Astrocyte (in vitro differentiated cells and primary cell): ENCODE measurements around the gene AATF. TPM values are rescaled to one million over a fixed set of nuclear protein-coding genes. Genes with fewer than 3 reads are reported as not detected.

ENCODE experiments used
- DNase-seq: peaks from one replicate; pipeline ENCODE4 v3.0.0-alpha.2; 2010; ENCODE audit warnings: low read depth
- FAIRE-seq: peaks from 2 replicates; lab custom pipeline; 2011; peaks lifted over from hg19 to GRCh38; lab: Jason Lieb, UNC
- H2AFZ ChIP-seq: 2 replicates; pipeline ENCODE4 v1.6.0; 2012; ENCODE audit warnings: low read depth, low read length, inconsistent platforms
- H3K27ac ChIP-seq: 2 replicates; pipeline ENCODE4 v1.5.1; 2011; ENCODE audit warnings: low read depth, low read length, inconsistent platforms
- H3K27me3 ChIP-seq: 2 replicates; pipeline ENCODE4 v1.6.0; 2011; ENCODE audit warnings: low read length, inconsistent platforms; ENCODE audit not compliant: insufficient read depth
- H3K36me3 ChIP-seq: 2 replicates; pipeline ENCODE4 v1.5.1; 2011; ENCODE audit warnings: low read length, inconsistent platforms; ENCODE audit not compliant: insufficient read depth
- H3K4me1 ChIP-seq: 2 replicates; pipeline ENCODE4 v1.5.1; 2011; ENCODE audit warnings: low read length, inconsistent platforms; ENCODE audit not compliant: insufficient read depth
- H3K4me2 ChIP-seq: 2 replicates; pipeline ENCODE4 v1.6.0; 2012; ENCODE audit warnings: low read length, inconsistent platforms
- H3K4me3 ChIP-seq: 2 replicates; pipeline ENCODE4 v1.5.1; 2011; ENCODE audit warnings: low read depth, mild to moderate bottlenecking, low read length, inconsistent platforms; ENCODE audit not compliant: insufficient read depth
- H3K79me2 ChIP-seq: 2 replicates; pipeline ENCODE4 v1.6.0; 2012; ENCODE audit warnings: mild to moderate bottlenecking, low read length, inconsistent platforms; ENCODE audit not compliant: insufficient read depth
- H3K9ac ChIP-seq: 2 replicates; pipeline ENCODE4 v1.6.0; 2012; ENCODE audit warnings: mild to moderate bottlenecking, low read length, inconsistent platforms
- H3K9me3 ChIP-seq: 2 replicates; pipeline ENCODE4 v1.5.1; 2012; ENCODE audit warnings: low read depth, mild to moderate bottlenecking, low read length, inconsistent platforms; ENCODE audit not compliant: insufficient read depth
- H4K20me1 ChIP-seq: 2 replicates; pipeline ENCODE4 v1.6.0; 2012; ENCODE audit warnings: low read length, inconsistent platforms; ENCODE audit not compliant: insufficient read depth
- H3K27ac Mint-ChIP-seq: one replicate; pipeline ENCODE4 v1.8.0; 2021; ENCODE audit warnings: mild to moderate bottlenecking, mixed read lengths; ENCODE audit not compliant: unreplicated experiment
- H3K27me3 Mint-ChIP-seq: one replicate; pipeline ENCODE4 v1.8.0; 2021; ENCODE audit warnings: low read depth, mixed read lengths; ENCODE audit not compliant: unreplicated experiment
- H3K36me3 Mint-ChIP-seq: one replicate; pipeline ENCODE4 v1.8.0; 2021; ENCODE audit warnings: low read depth, mixed read lengths; ENCODE audit not compliant: unreplicated experiment
- H3K4me1 Mint-ChIP-seq: one replicate; pipeline ENCODE4 v1.8.0; 2021; ENCODE audit warnings: low read depth, mixed read lengths; ENCODE audit not compliant: unreplicated experiment
- H3K4me3 Mint-ChIP-seq: one replicate; pipeline ENCODE4 v1.8.0; 2021; ENCODE audit warnings: mild to moderate bottlenecking, moderate library complexity, mixed read lengths; ENCODE audit not compliant: unreplicated experiment
- H3K9me3 Mint-ChIP-seq: one replicate; pipeline ENCODE4 v1.8.0; 2021; ENCODE audit warnings: mild to moderate bottlenecking, mixed read lengths; ENCODE audit not compliant: unreplicated experiment
- EZH2 ChIP-seq: IDR thresholded peaks from 2 replicates; pipeline ENCODE4 v1.6.1; 2012; ENCODE audit warnings: mild to moderate bottlenecking, low read length, inconsistent platforms; ENCODE audit not compliant: insufficient read depth
- total RNA-seq: library from RNA; stranded (reverse); gene quantifications from 2 replicates; pipeline ENCODE4 v1.2.1, GENCODE V29; 2021
- TF ChIP-seq, protein P1 (sequence below): IDR thresholded peaks from 2 replicates; pipeline ENCODE4 v1.5.1; 2011; ENCODE audit warnings: low read depth, mild to moderate bottlenecking, inconsistent platforms, low read length, moderate library complexity; ENCODE audit not compliant: insufficient read depth

The AATF gene
- total RNA-seq, 1 donor from 2014 or later: 47.1 TPM

DNA sequence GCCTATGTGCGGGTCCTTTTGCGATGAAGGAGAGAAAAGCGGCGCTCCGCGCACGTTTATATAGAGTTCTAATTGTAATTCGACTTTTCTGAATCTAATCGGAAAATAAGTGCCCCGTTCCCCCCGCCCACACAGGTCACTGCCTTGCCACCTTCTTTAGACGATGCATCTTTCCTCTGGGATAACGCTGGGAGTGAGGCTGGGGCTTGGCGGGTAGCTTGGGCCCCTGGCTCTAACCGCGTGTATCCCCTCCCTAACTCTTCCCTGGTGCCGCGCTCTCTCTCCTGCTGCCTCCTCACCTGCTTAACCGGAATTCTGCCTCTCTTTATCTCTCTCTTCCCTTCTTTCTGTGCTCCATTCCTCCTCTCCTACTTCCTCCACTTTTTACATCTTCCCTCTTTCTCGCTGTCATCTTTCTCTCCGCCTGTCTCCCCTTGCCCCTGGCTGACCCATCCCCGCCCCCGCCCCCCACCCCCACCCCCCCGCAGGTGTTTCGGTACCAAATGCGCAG lies 8.9 kb upstream of the AATF start:
- peak overlapping the region; percentile 85 for H3K4me3 Mint-ChIP-seq
- peaks cover 22% of the 10 kb centered on the region for H3K9me3 Mint-ChIP-seq
- TF ChIP-seq, protein P1, sequence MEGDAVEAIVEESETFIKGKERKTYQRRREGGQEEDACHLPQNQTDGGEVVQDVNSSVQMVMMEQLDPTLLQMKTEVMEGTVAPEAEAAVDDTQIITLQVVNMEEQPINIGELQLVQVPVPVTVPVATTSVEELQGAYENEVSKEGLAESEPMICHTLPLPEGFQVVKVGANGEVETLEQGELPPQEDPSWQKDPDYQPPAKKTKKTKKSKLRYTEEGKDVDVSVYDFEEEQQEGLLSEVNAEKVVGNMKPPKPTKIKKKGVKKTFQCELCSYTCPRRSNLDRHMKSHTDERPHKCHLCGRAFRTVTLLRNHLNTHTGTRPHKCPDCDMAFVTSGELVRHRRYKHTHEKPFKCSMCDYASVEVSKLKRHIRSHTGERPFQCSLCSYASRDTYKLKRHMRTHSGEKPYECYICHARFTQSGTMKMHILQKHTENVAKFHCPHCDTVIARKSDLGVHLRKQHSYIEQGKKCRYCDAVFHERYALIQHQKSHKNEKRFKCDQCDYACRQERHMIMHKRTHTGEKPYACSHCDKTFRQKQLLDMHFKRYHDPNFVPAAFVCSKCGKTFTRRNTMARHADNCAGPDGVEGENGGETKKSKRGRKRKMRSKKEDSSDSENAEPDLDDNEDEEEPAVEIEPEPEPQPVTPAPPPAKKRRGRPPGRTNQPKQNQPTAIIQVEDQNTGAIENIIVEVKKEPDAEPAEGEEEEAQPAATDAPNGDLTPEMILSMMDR: no peak
- TF ChIP-seq EZH2: no peak
- peaks cover 55% of the 10 kb centered on the region for H3K27me3 Mint-ChIP-seq
- H3K27ac Mint-ChIP-seq: peak overlapping the region; percentile 26
- H3K36me3 Mint-ChIP-seq: peaks cover 16% of the 10 kb centered on the region
- no peak overlapping the region for H3K9ac ChIP-seq
- FAIRE-seq (no peak), DNase-seq (no peak)
- no peak overlapping the region for H3K4me3 ChIP-seq
- H3K36me3 ChIP-seq: no peaks in the 10 kb centered on the region
- peaks cover 27% of the 10 kb centered on the region for H4K20me1 ChIP-seq
- H3K79me2 ChIP-seq: no peaks in the 10 kb centered on the region
- no peak overlapping the region for H2AFZ ChIP-seq
- peaks cover 97% of the 10 kb centered on the region for H3K27me3 ChIP-seq
- H3K4me1 Mint-ChIP-seq: peaks cover 5% of the 10 kb centered on the region
- no peak overlapping the region for H3K4me2 ChIP-seq
- H3K27ac ChIP-seq: no peak overlapping the region
- peaks cover 7% of the 10 kb centered on the region for H3K9me3 ChIP-seq
- peaks cover 15% of the 10 kb centered on the region for H3K4me1 ChIP-seq

DNA sequence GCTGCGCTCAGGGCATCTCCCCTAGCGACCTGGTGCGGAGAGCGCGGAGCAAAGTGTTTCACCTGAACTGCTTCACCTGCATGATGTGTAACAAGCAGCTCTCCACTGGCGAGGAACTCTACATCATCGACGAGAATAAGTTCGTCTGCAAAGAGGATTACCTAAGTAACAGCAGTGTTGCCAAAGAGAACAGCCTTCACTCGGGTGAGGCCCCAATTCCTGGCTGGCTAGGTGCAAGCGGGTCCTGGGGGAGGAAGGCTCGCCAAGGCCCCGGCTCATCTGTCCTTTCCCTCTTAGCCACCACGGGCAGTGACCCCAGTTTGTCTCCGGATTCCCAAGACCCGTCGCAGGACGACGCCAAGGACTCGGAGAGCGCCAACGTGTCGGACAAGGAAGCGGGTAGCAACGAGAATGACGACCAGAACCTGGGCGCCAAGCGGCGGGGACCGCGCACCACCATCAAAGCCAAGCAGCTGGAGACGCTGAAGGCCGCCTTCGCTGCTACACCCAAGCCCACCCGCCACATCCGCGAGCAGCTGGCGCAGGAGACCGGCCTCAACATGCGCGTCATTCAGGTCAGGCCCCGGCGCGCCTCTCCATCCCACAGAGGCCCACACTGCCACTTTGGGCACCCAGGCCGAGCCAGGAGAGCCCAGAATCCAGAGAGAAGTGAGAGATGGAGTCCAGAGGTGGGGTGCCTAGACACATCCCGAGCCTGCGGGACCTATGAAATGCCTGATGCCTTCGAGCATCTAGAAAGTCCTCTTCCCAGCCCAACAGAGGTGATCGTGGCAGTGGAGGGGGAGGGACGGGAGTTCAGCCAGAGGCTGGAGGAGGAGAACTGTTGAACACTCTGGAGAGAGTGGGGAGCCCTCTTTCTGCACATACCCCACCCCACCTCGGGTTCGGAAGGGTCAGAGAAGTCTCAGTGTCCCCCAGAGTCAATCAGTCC lies 8.2 kb upstream of the AATF start:
- FAIRE-seq: no peak
- peaks cover 97% of the 10 kb centered on the region for H3K27me3 ChIP-seq

More for the DNA sequence above, 8.2 kb upstream of the AATF start:
- no peak overlapping the region for H3K4me3 ChIP-seq
- no peak for DNase-seq
- H3K4me3 Mint-ChIP-seq: peak overlapping the region; percentile 75
- peaks cover 7% of the 10 kb centered on the region for H3K9me3 ChIP-seq
- peaks cover 16% of the 10 kb centered on the region for H3K36me3 Mint-ChIP-seq
- peaks cover 21% of the 10 kb centered on the region for H4K20me1 ChIP-seq
- H3K27ac Mint-ChIP-seq: peak overlapping the region; percentile 26
- H3K9ac ChIP-seq: no peak overlapping the region
- no peak overlapping the region for H3K27ac ChIP-seq
- peaks cover 5% of the 10 kb centered on the region for H3K4me1 Mint-ChIP-seq
- H3K79me2 ChIP-seq: no peaks in the 10 kb centered on the region
- TF ChIP-seq, protein P1: no peak
- TF ChIP-seq EZH2: peak; percentile 45
- H2AFZ ChIP-seq: no peak overlapping the region
- peaks cover 18% of the 10 kb centered on the region for H3K9me3 Mint-ChIP-seq
- H3K27me3 Mint-ChIP-seq: peaks cover 58% of the 10 kb centered on the region
- no peaks in the 10 kb centered on the region for H3K36me3 ChIP-seq
- peaks cover 8% of the 10 kb centered on the region for H3K4me1 ChIP-seq
- H3K4me2 ChIP-seq: no peak overlapping the region
